ENCODE results near the gene NME1. TPM values are rescaled to one million over a fixed set of nuclear protein-coding genes. Genes with fewer than 3 reads are reported as not detected.

Gene NME1
- total and polyA plus RNA-seq, 9 of the 15 experiments (the other 6 are each of a cell fraction or from before 2014, with no cell fraction given): 449 to 1,588 (median 604) TPM

DNA sequence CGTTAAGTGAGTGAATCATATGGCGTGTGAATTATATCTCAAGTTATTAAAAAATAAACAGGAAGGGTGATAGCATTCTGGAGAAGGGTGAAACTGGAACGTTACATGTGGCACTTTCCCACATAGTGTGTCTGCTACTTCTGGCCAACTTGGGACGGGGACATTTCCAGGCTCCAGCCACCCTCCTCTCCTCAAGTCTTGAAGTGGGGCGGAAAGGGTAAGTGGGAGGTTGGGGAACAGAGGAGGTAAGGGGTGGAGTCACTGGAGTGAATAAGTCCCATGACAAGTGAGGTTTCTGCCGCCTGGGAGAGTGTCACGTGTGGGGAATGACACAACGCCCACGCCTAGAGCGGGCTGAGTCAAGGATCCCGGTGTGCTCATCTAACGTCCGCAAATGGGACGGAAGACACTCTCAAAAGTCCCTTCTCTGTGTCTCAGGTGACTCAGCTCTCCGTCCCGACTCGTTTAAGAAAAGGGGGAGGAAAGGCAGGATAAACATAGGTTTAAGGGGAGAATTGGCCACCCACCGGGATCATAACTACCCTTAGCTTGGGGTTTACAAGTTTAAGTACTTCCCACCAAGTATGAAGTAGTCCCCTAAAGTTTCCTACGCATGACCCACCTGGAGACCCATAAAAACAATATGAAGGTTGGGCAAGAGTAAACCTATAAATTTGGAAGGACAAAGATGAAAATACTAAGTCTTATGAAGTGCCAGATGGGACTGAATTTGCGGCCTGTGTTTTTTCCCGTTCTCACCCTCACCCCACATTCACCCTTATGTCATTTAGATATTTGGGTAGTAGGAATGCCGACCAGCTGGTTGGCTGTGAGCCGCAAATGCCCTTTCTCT lies 31.5 kb upstream of the NME1 start (continued):
- TF ChIP-seq, protein P1, sequence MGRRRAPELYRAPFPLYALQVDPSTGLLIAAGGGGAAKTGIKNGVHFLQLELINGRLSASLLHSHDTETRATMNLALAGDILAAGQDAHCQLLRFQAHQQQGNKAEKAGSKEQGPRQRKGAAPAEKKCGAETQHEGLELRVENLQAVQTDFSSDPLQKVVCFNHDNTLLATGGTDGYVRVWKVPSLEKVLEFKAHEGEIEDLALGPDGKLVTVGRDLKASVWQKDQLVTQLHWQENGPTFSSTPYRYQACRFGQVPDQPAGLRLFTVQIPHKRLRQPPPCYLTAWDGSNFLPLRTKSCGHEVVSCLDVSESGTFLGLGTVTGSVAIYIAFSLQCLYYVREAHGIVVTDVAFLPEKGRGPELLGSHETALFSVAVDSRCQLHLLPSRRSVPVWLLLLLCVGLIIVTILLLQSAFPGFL (CRISPR knock-in tag; IDR thresholded peaks at IDR 0.05): no peak
- TF ChIP-seq ZNF431 (CRISPR knock-in tag; IDR thresholded peaks at IDR 0.05): no peak
- TF ChIP-seq, protein P2, sequence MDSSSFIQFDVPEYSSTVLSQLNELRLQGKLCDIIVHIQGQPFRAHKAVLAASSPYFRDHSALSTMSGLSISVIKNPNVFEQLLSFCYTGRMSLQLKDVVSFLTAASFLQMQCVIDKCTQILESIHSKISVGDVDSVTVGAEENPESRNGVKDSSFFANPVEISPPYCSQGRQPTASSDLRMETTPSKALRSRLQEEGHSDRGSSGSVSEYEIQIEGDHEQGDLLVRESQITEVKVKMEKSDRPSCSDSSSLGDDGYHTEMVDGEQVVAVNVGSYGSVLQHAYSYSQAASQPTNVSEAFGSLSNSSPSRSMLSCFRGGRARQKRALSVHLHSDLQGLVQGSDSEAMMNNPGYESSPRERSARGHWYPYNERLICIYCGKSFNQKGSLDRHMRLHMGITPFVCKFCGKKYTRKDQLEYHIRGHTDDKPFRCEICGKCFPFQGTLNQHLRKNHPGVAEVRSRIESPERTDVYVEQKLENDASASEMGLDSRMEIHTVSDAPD (CRISPR knock-in tag; IDR thresholded peaks at IDR 0.05): no peak
- TF ChIP-seq NR2C1 (IDR thresholded peaks at IDR 0.05): no peak; the same call in 1 of the 2 replicates
- TF ChIP-seq NR2C1 (tag; IDR thresholded peaks at IDR 0.05): no peak
- TF ChIP-seq ZNF175 (CRISPR knock-in tag; IDR thresholded peaks at IDR 0.05; ENCODE audit: low read depth): peak; percentile 2; the same call in 1 of the 2 replicates
- TF ChIP-seq CBX1 (IDR thresholded peaks at IDR 0.05; ENCODE audit: low read depth): 0 out of 2 replicates have a peak, but pooled peaks have one; percentile 46
- no peak for TF ChIP-seq ZNF77 (CRISPR knock-in tag; IDR thresholded peaks at IDR 0.05)
- no peak for TF ChIP-seq RFX7 (CRISPR knock-in tag; IDR thresholded peaks at IDR 0.05)
- 0 out of 2 replicates have a peak, but pooled peaks have one; percentile 10 for TF ChIP-seq ZNF449 (CRISPR knock-in tag; IDR thresholded peaks at IDR 0.05)
- TF ChIP-seq EWSR1 (IDR thresholded peaks at IDR 0.05; ENCODE audit: borderline replicate concordance, low read depth, partially characterized antibody): no peak
- peak; percentile 18 to 83; a peak in 2 of 4 replicates for TF ChIP-seq TRIM24 (IDR thresholded peaks at IDR 0.05)
- no peak for TF ChIP-seq CCAR2 (IDR thresholded peaks at IDR 0.05; ENCODE audit: low read depth, low read length)
- TF ChIP-seq PBX2 (CRISPR knock-in tag; IDR thresholded peaks at IDR 0.05; ENCODE audit: low read depth): no peak
- peak; percentile 26; the same call in 1 of the 2 replicates for TF ChIP-seq PBX2 (tag; conservative IDR thresholded peaks at IDR 0.05; ENCODE audit: low read depth)
- peak; percentile 79 for TF ChIP-seq SMAD4 (CRISPR knock-in tag; conservative IDR thresholded peaks at IDR 0.05)
- TF ChIP-seq MYC (IDR thresholded peaks at IDR 0.05; ENCODE audit: low read depth, low read length): peak; percentile 92
- no peak for TF ChIP-seq MYC (CRISPR knock-in tag; IDR thresholded peaks at IDR 0.05; ENCODE audit: borderline replicate concordance, low read depth)
- TF ChIP-seq IFI16 (CRISPR knock-in tag; IDR thresholded peaks at IDR 0.05): no peak
- TF ChIP-seq MCM5 (IDR thresholded peaks at IDR 0.05; ENCODE audit: low read depth): no peak
- TF ChIP-seq ZFP36 (IDR thresholded peaks at IDR 0.05; ENCODE audit: low read depth, low read length, partially characterized antibody): no peak
- no peak for TF ChIP-seq HNRNPH1 (optimal IDR thresholded peaks at IDR 0.05; ENCODE audit: low read depth, low read length)
- TF ChIP-seq HOXB6 (CRISPR knock-in tag; IDR thresholded peaks at IDR 0.05; ENCODE audit: borderline replicate concordance): no peak

Data from K562 (cell line).